Activated naive CD4-positive, alpha-beta T cell treated with anti-CD3 and anti-CD28 coated beads, Interleukin-2, amount 50 U/mL, for 16 hours (primary cell): ENCODE data around the gene CCDC137.

Experiments
- DNase-seq: peaks from one replicate; pipeline ENCODE4 v3.0.0-alpha.2; 2020

The CCDC137 gene

GRCh38 chr17:81717766-81718089 lies 51.2 kb downstream of the CCDC137 start:
- no peak for DNase-seq

- DNase-seq, result no peak
Measured at GRCh38 chr17:81719410-81720266, 53.1 kb downstream of the CCDC137 start.

GRCh38 chr17:81720267-81721071 lies 53.9 kb downstream of the CCDC137 start:
- DNase-seq, result no peak

- no peak for DNase-seq
Measured at GRCh38 chr17:81722184-81723120, 55.9 kb downstream of the CCDC137 start.
